Measurements from ENCODE around the gene TWF2. TPM values are rescaled to one million over a fixed set of nuclear protein-coding genes. Genes with fewer than 3 reads are reported as not detected.
A peak's percentile ranks its signal among the peaks of the same experiment; 100 is the strongest.

TWF2 gene
- polyA plus RNA-seq, 2 donors, result 22.0 to 40.3 TPM

- H3K36me3 ChIP-seq (ENCODE audit: control insufficient read depth in 2 of 2, insufficient read depth in 2 of 2, low read length in 1 of 2), result peaks cover 0 to 2% of the 10 kb centered on the region in 2 donors
- H3K4me1 ChIP-seq (ENCODE audit: control insufficient read depth in 2 of 2, insufficient read depth in 2 of 2, low read length in 1 of 2), result peaks cover 7 to 18% of the 10 kb centered on the region in 2 donors
- H3K27ac ChIP-seq (ENCODE audit: low read depth in 2 of 2, low read length in 1 of 2), result no peak overlapping the region
- no peak overlapping the region for H3K4me3 ChIP-seq (ENCODE audit: low read depth in 1 of 2, low read length in 2 of 2)
- H3K9me3 ChIP-seq (ENCODE audit: control insufficient read depth in 2 of 2, insufficient read depth in 1 of 2, low read depth in 1 of 2, low read length in 1 of 2), result no peaks in the 10 kb centered on the region
- WGBS, 2 donors, result 24 to 32% methylated on average over 8 to 9 of the region's 9 CpGs
- no peaks in the 10 kb centered on the region for H3K27me3 ChIP-seq (ENCODE audit: control insufficient read depth in 1 of 2, insufficient read depth in 2 of 2, low read length in 2 of 2)
Measured at GRCh38 chr3:52220380-52221026, 18.5 kb downstream of the TWF2 start.

- Histone ChIP-seq H3K9me3 (ENCODE audit: control insufficient read depth in 2 of 2, insufficient read depth in 1 of 2, low read depth in 1 of 2, low read length in 1 of 2) (no peaks in the 10 kb centered on the region), H3K27ac (ENCODE audit: low read depth in 2 of 2, low read length in 1 of 2) (peak overlapping the region; percentile 67 to 86), H3K4me1 (ENCODE audit: control insufficient read depth in 2 of 2, insufficient read depth in 2 of 2, low read length in 1 of 2) (peaks cover 7 to 17% of the 10 kb centered on the region in 2 donors), H3K27me3 (ENCODE audit: control insufficient read depth in 1 of 2, insufficient read depth in 2 of 2, low read length in 2 of 2) (no peaks in the 10 kb centered on the region), H3K36me3 (ENCODE audit: control insufficient read depth in 2 of 2, insufficient read depth in 2 of 2, low read length in 1 of 2) (peaks cover 0 to 12% of the 10 kb centered on the region in 2 donors), H3K4me3 (ENCODE audit: low read depth in 1 of 2, low read length in 2 of 2) (no peak overlapping the region)
- 57 to 63% methylated on average over 6 of the region's 6 CpGs for WGBS, 2 donors
Measured at GRCh38 chr3:52218937-52219650, 19.9 kb downstream of the TWF2 start.

- Histone ChIP-seq H3K4me3 (ENCODE audit: low read depth in 1 of 2, low read length in 2 of 2) (no peak overlapping the region), H3K4me1 (ENCODE audit: control insufficient read depth in 2 of 2, insufficient read depth in 2 of 2, low read length in 1 of 2) (peaks cover 7 to 17% of the 10 kb centered on the region in 2 donors), H3K27me3 (ENCODE audit: control insufficient read depth in 1 of 2, insufficient read depth in 2 of 2, low read length in 2 of 2) (no peaks in the 10 kb centered on the region), H3K36me3 (ENCODE audit: control insufficient read depth in 2 of 2, insufficient read depth in 2 of 2, low read length in 1 of 2) (peaks cover 2 to 16% of the 10 kb centered on the region in 2 donors), H3K9me3 (ENCODE audit: control insufficient read depth in 2 of 2, insufficient read depth in 1 of 2, low read depth in 1 of 2, low read length in 1 of 2) (no peaks in the 10 kb centered on the region), H3K27ac (ENCODE audit: low read depth in 2 of 2, low read length in 1 of 2) (peak overlapping the region; percentile 67 to 86)
- 62 to 76% methylated on average over 12 of the region's 12 CpGs for WGBS, 2 donors
Measured at GRCh38 chr3:52218454-52218853, 20.5 kb downstream of the TWF2 start.

- H3K4me1 ChIP-seq (ENCODE audit: control insufficient read depth in 2 of 2, insufficient read depth in 2 of 2, low read length in 1 of 2), result peaks cover 7 to 17% of the 10 kb centered on the region in 2 donors
- peaks cover 3 to 17% of the 10 kb centered on the region in 2 donors for H3K36me3 ChIP-seq (ENCODE audit: control insufficient read depth in 2 of 2, insufficient read depth in 2 of 2, low read length in 1 of 2)
- peak overlapping the region; percentile 67 to 86 for H3K27ac ChIP-seq (ENCODE audit: low read depth in 2 of 2, low read length in 1 of 2)
- no peak overlapping the region for H3K4me3 ChIP-seq (ENCODE audit: low read depth in 1 of 2, low read length in 2 of 2)
- no peaks in the 10 kb centered on the region for H3K9me3 ChIP-seq (ENCODE audit: control insufficient read depth in 2 of 2, insufficient read depth in 1 of 2, low read depth in 1 of 2, low read length in 1 of 2)
- WGBS, 2 donors, result 78 to 81% methylated on average over 3 of the region's 3 CpGs
- no peaks in the 10 kb centered on the region for H3K27me3 ChIP-seq (ENCODE audit: control insufficient read depth in 1 of 2, insufficient read depth in 2 of 2, low read length in 2 of 2)
Measured at GRCh38 chr3:52218026-52218425, 20.9 kb downstream of the TWF2 start.

GRCh38 chr3:52217409-52217805, 21.6 kb downstream of the TWF2 start:
- Histone ChIP-seq H3K36me3 (ENCODE audit: control insufficient read depth in 2 of 2, insufficient read depth in 2 of 2, low read length in 1 of 2) (peaks cover 3 to 20% of the 10 kb centered on the region in 2 donors), H3K4me3 (ENCODE audit: low read depth in 1 of 2, low read length in 2 of 2) (no peak overlapping the region), H3K27ac (ENCODE audit: low read depth in 2 of 2, low read length in 1 of 2) (peak overlapping the region; percentile 67 to 92), H3K4me1 (ENCODE audit: control insufficient read depth in 2 of 2, insufficient read depth in 2 of 2, low read length in 1 of 2) (peaks cover 7 to 17% of the 10 kb centered on the region in 2 donors), H3K9me3 (ENCODE audit: control insufficient read depth in 2 of 2, insufficient read depth in 1 of 2, low read depth in 1 of 2, low read length in 1 of 2) (no peaks in the 10 kb centered on the region), H3K27me3 (ENCODE audit: control insufficient read depth in 1 of 2, insufficient read depth in 2 of 2, low read length in 2 of 2) (no peaks in the 10 kb centered on the region)
- WGBS, 2 donors, result 46 to 54% methylated on average over 10 of the region's 10 CpGs

GRCh38 chr3:52216585-52217408, 22.2 kb downstream of the TWF2 start:
- WGBS, 2 donors, result 26 to 30% methylated on average over 13 of the region's 13 CpGs
- H3K27ac ChIP-seq (ENCODE audit: low read depth in 2 of 2, low read length in 1 of 2), result peak overlapping the region; percentile 67 to 92
- no peaks in the 10 kb centered on the region for H3K27me3 ChIP-seq (ENCODE audit: control insufficient read depth in 1 of 2, insufficient read depth in 2 of 2, low read length in 2 of 2)
- H3K36me3 ChIP-seq (ENCODE audit: control insufficient read depth in 2 of 2, insufficient read depth in 2 of 2, low read length in 1 of 2), result peaks cover 6 to 24% of the 10 kb centered on the region in 2 donors
- H3K4me3 ChIP-seq (ENCODE audit: low read depth in 1 of 2, low read length in 2 of 2), result no peak overlapping the region
- no peaks in the 10 kb centered on the region for H3K9me3 ChIP-seq (ENCODE audit: control insufficient read depth in 2 of 2, insufficient read depth in 1 of 2, low read depth in 1 of 2, low read length in 1 of 2)
- peaks cover 7 to 17% of the 10 kb centered on the region in 2 donors for H3K4me1 ChIP-seq (ENCODE audit: control insufficient read depth in 2 of 2, insufficient read depth in 2 of 2, low read length in 1 of 2)

GRCh38 chr3:52215351-52215750, 23.6 kb downstream of the TWF2 start:
- Histone ChIP-seq H3K36me3 (ENCODE audit: control insufficient read depth in 2 of 2, insufficient read depth in 2 of 2, low read length in 1 of 2) (peaks cover 6 to 31% of the 10 kb centered on the region in 2 donors), H3K4me3 (ENCODE audit: low read depth in 1 of 2, low read length in 2 of 2) (no peak overlapping the region), H3K4me1 (ENCODE audit: control insufficient read depth in 2 of 2, insufficient read depth in 2 of 2, low read length in 1 of 2) (peaks cover 7 to 17% of the 10 kb centered on the region in 2 donors), H3K9me3 (ENCODE audit: control insufficient read depth in 2 of 2, insufficient read depth in 1 of 2, low read depth in 1 of 2, low read length in 1 of 2) (no peaks in the 10 kb centered on the region), H3K27ac (ENCODE audit: low read depth in 2 of 2, low read length in 1 of 2) (no peak overlapping the region), H3K27me3 (ENCODE audit: control insufficient read depth in 1 of 2, insufficient read depth in 2 of 2, low read length in 2 of 2) (no peaks in the 10 kb centered on the region)
- 93 to 94% methylated on average over 7 of the region's 7 CpGs for WGBS, 2 donors

- H3K27ac ChIP-seq (ENCODE audit: low read depth in 2 of 2, low read length in 1 of 2), result no peak overlapping the region
- no peak overlapping the region for H3K4me3 ChIP-seq (ENCODE audit: low read depth in 1 of 2, low read length in 2 of 2)
- H3K4me1 ChIP-seq (ENCODE audit: control insufficient read depth in 2 of 2, insufficient read depth in 2 of 2, low read length in 1 of 2), result peaks cover 7 to 13% of the 10 kb centered on the region in 2 donors
- H3K36me3 ChIP-seq (ENCODE audit: control insufficient read depth in 2 of 2, insufficient read depth in 2 of 2, low read length in 1 of 2), result peaks cover 7 to 35% of the 10 kb centered on the region in 2 donors
- H3K9me3 ChIP-seq (ENCODE audit: control insufficient read depth in 2 of 2, insufficient read depth in 1 of 2, low read depth in 1 of 2, low read length in 1 of 2), result no peaks in the 10 kb centered on the region
- no peaks in the 10 kb centered on the region for H3K27me3 ChIP-seq (ENCODE audit: control insufficient read depth in 1 of 2, insufficient read depth in 2 of 2, low read length in 2 of 2)
Measured at GRCh38 chr3:52213901-52214300, 25.1 kb downstream of the TWF2 start.

GRCh38 chr3:52213005-52213404, 26.0 kb downstream of the TWF2 start:
- Histone ChIP-seq H3K36me3 (ENCODE audit: control insufficient read depth in 2 of 2, insufficient read depth in 2 of 2, low read length in 1 of 2) (peaks cover 8 to 41% of the 10 kb centered on the region in 2 donors), H3K4me1 (ENCODE audit: control insufficient read depth in 2 of 2, insufficient read depth in 2 of 2, low read length in 1 of 2) (peaks cover 1 to 6% of the 10 kb centered on the region in 2 donors)

More at GRCh38 chr3:52213005-52213404, 26.0 kb downstream of the TWF2 start:
- Histone ChIP-seq H3K4me3 (ENCODE audit: low read depth in 1 of 2, low read length in 2 of 2) (no peak overlapping the region), H3K9me3 (ENCODE audit: control insufficient read depth in 2 of 2, insufficient read depth in 1 of 2, low read depth in 1 of 2, low read length in 1 of 2) (no peaks in the 10 kb centered on the region), H3K27me3 (ENCODE audit: control insufficient read depth in 1 of 2, insufficient read depth in 2 of 2, low read length in 2 of 2) (no peaks in the 10 kb centered on the region), H3K27ac (ENCODE audit: low read depth in 2 of 2, low read length in 1 of 2) (no peak overlapping the region)
- WGBS, 2 donors, result 77 to 78% methylated on average over 8 of the region's 8 CpGs
